Uterus (tissue), 4 donors: ENCODE measurements around the gene GINM1. TPM values are rescaled to one million over a fixed set of nuclear protein-coding genes. Genes with fewer than 3 reads are reported as not detected.

Experiments used
- DNase-seq, 2 donors: peaks; one replicate each; pipeline ENCODE4 v3.0.0-alpha.2; 2019 to 2020
- H3K27ac ChIP-seq, 2 donors: fragments of 200-600 bp; sonication (generic); 1 replicate in 1 of 2; 2 replicates in 1 of 2; pipeline ENCODE4 v1.5.1; 2016 to 2018
- H3K27me3 ChIP-seq, 2 donors: fragments of 200-600 bp; sonication (generic); one replicate each; pipeline ENCODE4 v1.5.1; 2018 to 2019; ENCODE audit warnings: control low read depth in 1 of 2
- H3K36me3 ChIP-seq, 2 donors: fragments of 200-600 bp; sonication (generic); one replicate each; pipeline ENCODE4 v1.5.1; 2019; ENCODE audit warnings: control low read depth in 1 of 2
- H3K4me1 ChIP-seq, 2 donors: fragments of 200-600 bp; sonication (generic); one replicate each; pipeline ENCODE4 v1.5.1; 2018 to 2019; ENCODE audit warnings: control low read depth in 1 of 2
- H3K4me3 ChIP-seq, 2 donors: fragments of 200-600 bp; sonication (generic); 1 replicate in 1 of 2; 2 replicates in 1 of 2; pipeline ENCODE4 v1.5.1; 2018 to 2019; ENCODE audit warnings: mild to moderate bottlenecking in 1 of 2
- H3K9me3 ChIP-seq, 2 donors: fragments of 200-600 bp; sonication (generic); one replicate each; pipeline ENCODE4 v1.5.1; 2019; ENCODE audit warnings: control low read depth in 1 of 2
- POLR2A ChIP-seq, 2 donors: fragments of 450-650 bp; IDR thresholded peaks; one replicate each; pipeline ENCODE4 v1.6.1; 2016; ENCODE audit warnings: antibody characterized with exemption in 2 of 2, mild to moderate bottlenecking in 1 of 2, moderate library complexity in 1 of 2
- intact Hi-C: fragments of 100-400 bp; cut with DNase I; formaldehyde crosslinking; loops from one replicate; pipeline ENCODE4 v1.15.1; 2023; ENCODE audit warnings: low total_unique reads
- small RNA-seq: library from RNA; depleted of rRNA; stranded (forward); fragments of <200 nt; gene quantifications from one replicate; pipeline ENCODE3, GENCODE V24; 2016
- total RNA-seq, 4 donors: library from RNA; depleted of rRNA in 3 of 4; stranded (reverse); fragments of >200 nt in 3 of 4; gene quantifications; one replicate each; pipeline versions ENCODE4 v1.1.0 to v1.2.4, GENCODE V29; 2014 to 2023
- TF ChIP-seq, protein P1 (sequence below), 4 experiments: fragments of 200-600 bp in 2 of 4; fragments of 450-650 bp in 2 of 4; sonication (generic) in 2 of 4; IDR thresholded peaks; one replicate each; pipeline ENCODE4 v1.5.1; 2016 to 2019; ENCODE audit warnings: antibody characterized with exemption in 4 of 4, mild to moderate bottlenecking in 2 of 4, moderate library complexity in 1 of 4
- donor health status: DM: yes; HTN: yes; CAD: no.

Gene GINM1
- total RNA-seq, 4 donors from 2014 or later, result 16.1 to 83.7 (median 75.3) TPM

GRCh38 chr6:149627672-149628071 is 61.5 kb downstream of the GINM1 start:
- H3K36me3 ChIP-seq, result no peaks in the 10 kb centered on the region
- TF ChIP-seq, protein P1, sequence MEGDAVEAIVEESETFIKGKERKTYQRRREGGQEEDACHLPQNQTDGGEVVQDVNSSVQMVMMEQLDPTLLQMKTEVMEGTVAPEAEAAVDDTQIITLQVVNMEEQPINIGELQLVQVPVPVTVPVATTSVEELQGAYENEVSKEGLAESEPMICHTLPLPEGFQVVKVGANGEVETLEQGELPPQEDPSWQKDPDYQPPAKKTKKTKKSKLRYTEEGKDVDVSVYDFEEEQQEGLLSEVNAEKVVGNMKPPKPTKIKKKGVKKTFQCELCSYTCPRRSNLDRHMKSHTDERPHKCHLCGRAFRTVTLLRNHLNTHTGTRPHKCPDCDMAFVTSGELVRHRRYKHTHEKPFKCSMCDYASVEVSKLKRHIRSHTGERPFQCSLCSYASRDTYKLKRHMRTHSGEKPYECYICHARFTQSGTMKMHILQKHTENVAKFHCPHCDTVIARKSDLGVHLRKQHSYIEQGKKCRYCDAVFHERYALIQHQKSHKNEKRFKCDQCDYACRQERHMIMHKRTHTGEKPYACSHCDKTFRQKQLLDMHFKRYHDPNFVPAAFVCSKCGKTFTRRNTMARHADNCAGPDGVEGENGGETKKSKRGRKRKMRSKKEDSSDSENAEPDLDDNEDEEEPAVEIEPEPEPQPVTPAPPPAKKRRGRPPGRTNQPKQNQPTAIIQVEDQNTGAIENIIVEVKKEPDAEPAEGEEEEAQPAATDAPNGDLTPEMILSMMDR (IDR thresholded peaks at IDR 0.05), result no peak
- no peak for TF ChIP-seq POLR2A (IDR thresholded peaks at IDR 0.05)
- no peaks in the 10 kb centered on the region for H3K4me1 ChIP-seq
- no peak for DNase-seq
- intact Hi-C loops, result no loop called here
- H3K4me3 ChIP-seq, result no peak overlapping the region
- H3K27me3 ChIP-seq, result no peaks in the 10 kb centered on the region
- no peaks in the 10 kb centered on the region for H3K9me3 ChIP-seq
- no peak overlapping the region for H3K27ac ChIP-seq

- intact Hi-C loops, result no loop called here
Measured at GRCh38 chr6:149628875-149629510, 62.8 kb downstream of the GINM1 start.

GRCh38 chr6:149634315-149634714 is 68.1 kb downstream of the GINM1 start:
- Histone ChIP-seq H3K9me3 (no peaks in the 10 kb centered on the region), H3K27ac (no peak overlapping the region), H3K27me3 (no peaks in the 10 kb centered on the region), H3K4me1 (no peaks in the 10 kb centered on the region), H3K36me3 (no peaks in the 10 kb centered on the region), H3K4me3 (no peak overlapping the region)
- TF ChIP-seq, protein P1 (IDR thresholded peaks at IDR 0.05), result no peak
- no peak for TF ChIP-seq POLR2A (IDR thresholded peaks at IDR 0.05)
- DNase-seq, result no peak
- intact Hi-C loops, result no loop called here

More at GRCh38 chr6:149628875-149629510, 62.8 kb downstream of the GINM1 start:
- no peaks in the 10 kb centered on the region for H3K9me3 ChIP-seq
- H3K36me3 ChIP-seq, result no peaks in the 10 kb centered on the region
- H3K27me3 ChIP-seq, result no peaks in the 10 kb centered on the region
- no peaks in the 10 kb centered on the region for H3K4me1 ChIP-seq
- no peak overlapping the region for H3K27ac ChIP-seq
- no peak overlapping the region for H3K4me3 ChIP-seq
- no peak for DNase-seq
- TF ChIP-seq, protein P1 (IDR thresholded peaks at IDR 0.05), result no peak
- TF ChIP-seq POLR2A (IDR thresholded peaks at IDR 0.05), result no peak

- Histone ChIP-seq H3K4me1 (no peaks in the 10 kb centered on the region), H3K36me3 (no peaks in the 10 kb centered on the region), H3K4me3 (no peak overlapping the region), H3K27ac (no peak overlapping the region), H3K27me3 (no peaks in the 10 kb centered on the region), H3K9me3 (no peaks in the 10 kb centered on the region)
- intact Hi-C loops, result no loop called here
- TF ChIP-seq, protein P1 (IDR thresholded peaks at IDR 0.05), result no peak
- no peak for TF ChIP-seq POLR2A (IDR thresholded peaks at IDR 0.05)
- DNase-seq, result no peak
Measured at GRCh38 chr6:149636124-149636523, 69.9 kb downstream of the GINM1 start.

Small RNA genes within 50 kb of the gene (small RNA-seq; reads per million reads assigned to genes)
- gene RF00019 (not detected), gene RF00410 (not detected), gene RNU7-3P (not detected)

Other genes starting within 250 kb of the GINM1 start
- gene TAB2, start 248.7 kb upstream of the GINM1 start, total RNA-seq, result 10 to 100 TPM; 24.1 to 93.6 (median 51.7) TPM
- 10 to 100 TPM in 1 of 4 donors, 1 to 10 TPM in 2, not detected in 1; 1.2 to 15.3 (median 5.9) TPM for gene SUMO4, start 166.1 kb upstream of the GINM1 start, total RNA-seq
- 1 to 10 TPM in 1 of 4 donors, under 1 TPM in 2, not detected in 1; 0.26 to 1.7 (median 0.40) TPM for gene ZC3H12D, start 81.4 kb upstream of the GINM1 start, total RNA-seq
- 10 to 100 TPM; 10.2 to 57.2 (median 43.2) TPM for gene PPIL4, start 20.3 kb upstream of the GINM1 start, total RNA-seq
- 10 to 100 TPM; 15.6 to 80.2 (median 32.3) TPM for gene KATNA1, start 82.3 kb downstream of the GINM1 start, total RNA-seq
- gene LATS1, start 151.7 kb downstream of the GINM1 start, total RNA-seq, result 10 to 100 TPM in 3 of 4 donors, 1 to 10 TPM in 1; 8.5 to 45.4 (median 27.4) TPM
- 10 to 100 TPM; 20.2 to 71.2 (median 48.3) TPM for gene NUP43, start 180.2 kb downstream of the GINM1 start, total RNA-seq
- gene PCMT1, start 183.4 kb downstream of the GINM1 start, total RNA-seq, result 100 to 1,000 TPM in 2 of 4 donors, 10 to 100 TPM in 2; 34.4 to 147 (median 88.6) TPM